ENCODE results near the gene FAM153A.
"Not testable (repeated sequence)": the region's sequence is repeated elsewhere in the genome, so short reads cannot be mapped to it uniquely, and the experiment has no call there.

- TF ChIP-seq, protein P1, sequence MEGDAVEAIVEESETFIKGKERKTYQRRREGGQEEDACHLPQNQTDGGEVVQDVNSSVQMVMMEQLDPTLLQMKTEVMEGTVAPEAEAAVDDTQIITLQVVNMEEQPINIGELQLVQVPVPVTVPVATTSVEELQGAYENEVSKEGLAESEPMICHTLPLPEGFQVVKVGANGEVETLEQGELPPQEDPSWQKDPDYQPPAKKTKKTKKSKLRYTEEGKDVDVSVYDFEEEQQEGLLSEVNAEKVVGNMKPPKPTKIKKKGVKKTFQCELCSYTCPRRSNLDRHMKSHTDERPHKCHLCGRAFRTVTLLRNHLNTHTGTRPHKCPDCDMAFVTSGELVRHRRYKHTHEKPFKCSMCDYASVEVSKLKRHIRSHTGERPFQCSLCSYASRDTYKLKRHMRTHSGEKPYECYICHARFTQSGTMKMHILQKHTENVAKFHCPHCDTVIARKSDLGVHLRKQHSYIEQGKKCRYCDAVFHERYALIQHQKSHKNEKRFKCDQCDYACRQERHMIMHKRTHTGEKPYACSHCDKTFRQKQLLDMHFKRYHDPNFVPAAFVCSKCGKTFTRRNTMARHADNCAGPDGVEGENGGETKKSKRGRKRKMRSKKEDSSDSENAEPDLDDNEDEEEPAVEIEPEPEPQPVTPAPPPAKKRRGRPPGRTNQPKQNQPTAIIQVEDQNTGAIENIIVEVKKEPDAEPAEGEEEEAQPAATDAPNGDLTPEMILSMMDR (IDR thresholded peaks at IDR 0.05) = not testable (repeated sequence)
- not testable (repeated sequence) for TF ChIP-seq EP300, POLR2A (IDR thresholded peaks at IDR 0.05)
Measured at GRCh38 chr5:177770646-177771045, 12.1 kb downstream of the FAM153A start.
